ENCODE results near the gene THOC6. TPM values are rescaled to one million over a fixed set of nuclear protein-coding genes. Genes with fewer than 3 reads are reported as not detected.

The THOC6 gene
- total RNA-seq, 1 donor from 2014 or later, result 68.0 TPM

- no peak overlapping the region for H3K27ac Mint-ChIP-seq (ENCODE audit: unreplicated experiment)
- H3K9me3 Mint-ChIP-seq, result no peaks in the 10 kb centered on the region
- peak overlapping the region; percentile 51 for H3K4me3 Mint-ChIP-seq
These were observed 33.6 kb downstream of the THOC6 start for GRCh38 chr16:3057181-3058138.

DNA sequence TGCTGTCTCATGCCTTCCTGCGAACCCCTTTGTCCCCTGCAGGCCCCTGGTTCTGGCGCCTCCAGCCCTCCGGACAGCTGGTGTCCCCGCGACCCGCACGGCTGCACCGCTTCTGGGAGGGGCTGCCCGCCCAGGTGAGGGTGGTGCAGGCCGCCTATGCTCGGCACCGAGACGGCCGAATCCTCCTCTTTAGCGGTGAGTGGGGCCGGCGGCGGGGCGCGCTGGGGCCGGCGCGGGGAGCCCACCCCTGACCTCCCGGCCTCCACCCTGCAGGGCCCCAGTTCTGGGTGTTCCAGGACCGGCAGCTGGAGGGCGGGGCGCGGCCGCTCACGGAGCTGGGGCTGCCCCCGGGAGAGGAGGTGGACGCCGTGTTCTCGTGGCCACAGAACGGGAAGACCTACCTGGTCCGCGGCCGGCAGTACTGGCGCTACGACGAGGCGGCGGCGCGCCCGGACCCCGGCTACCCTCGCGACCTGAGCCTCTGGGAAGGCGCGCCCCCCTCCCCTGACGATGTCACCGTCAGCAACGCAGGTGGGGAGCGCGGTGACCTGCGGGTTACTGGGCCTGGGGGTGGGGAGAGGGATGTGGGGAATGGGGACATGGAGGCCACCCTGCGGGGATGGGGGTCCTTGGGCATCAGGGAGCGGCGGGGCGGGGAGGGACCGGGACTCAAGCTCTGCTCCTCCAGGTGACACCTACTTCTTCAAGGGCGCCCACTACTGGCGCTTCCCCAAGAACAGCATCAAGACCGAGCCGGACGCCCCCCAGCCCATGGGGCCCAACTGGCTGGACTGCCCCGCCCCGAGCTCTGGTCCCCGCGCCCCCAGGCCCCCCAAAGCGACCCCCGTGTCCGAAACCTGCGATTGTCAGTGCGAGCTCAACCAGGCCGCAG is 34.5 kb downstream of the THOC6 start:
- TF ChIP-seq, protein P1, sequence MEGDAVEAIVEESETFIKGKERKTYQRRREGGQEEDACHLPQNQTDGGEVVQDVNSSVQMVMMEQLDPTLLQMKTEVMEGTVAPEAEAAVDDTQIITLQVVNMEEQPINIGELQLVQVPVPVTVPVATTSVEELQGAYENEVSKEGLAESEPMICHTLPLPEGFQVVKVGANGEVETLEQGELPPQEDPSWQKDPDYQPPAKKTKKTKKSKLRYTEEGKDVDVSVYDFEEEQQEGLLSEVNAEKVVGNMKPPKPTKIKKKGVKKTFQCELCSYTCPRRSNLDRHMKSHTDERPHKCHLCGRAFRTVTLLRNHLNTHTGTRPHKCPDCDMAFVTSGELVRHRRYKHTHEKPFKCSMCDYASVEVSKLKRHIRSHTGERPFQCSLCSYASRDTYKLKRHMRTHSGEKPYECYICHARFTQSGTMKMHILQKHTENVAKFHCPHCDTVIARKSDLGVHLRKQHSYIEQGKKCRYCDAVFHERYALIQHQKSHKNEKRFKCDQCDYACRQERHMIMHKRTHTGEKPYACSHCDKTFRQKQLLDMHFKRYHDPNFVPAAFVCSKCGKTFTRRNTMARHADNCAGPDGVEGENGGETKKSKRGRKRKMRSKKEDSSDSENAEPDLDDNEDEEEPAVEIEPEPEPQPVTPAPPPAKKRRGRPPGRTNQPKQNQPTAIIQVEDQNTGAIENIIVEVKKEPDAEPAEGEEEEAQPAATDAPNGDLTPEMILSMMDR (conservative IDR thresholded peaks at IDR 0.05), result no peak
- Mint-ChIP-seq H3K27ac (ENCODE audit: unreplicated experiment) (no peak overlapping the region), H3K36me3 (ENCODE audit: low read depth) (no peaks in the 10 kb centered on the region), H3K9me3 (no peaks in the 10 kb centered on the region), H3K4me1 (peaks cover 7% of the 10 kb centered on the region), H3K27me3 (ENCODE audit: low read depth) (peaks cover 2% of the 10 kb centered on the region), H3K4me3 (peak overlapping the region; percentile 81)
- no peak for DNase-seq (ENCODE audit: low read depth, low spot score)

More at GRCh38 chr16:3057181-3058138, 33.6 kb downstream of the THOC6 start:
- Mint-ChIP-seq H3K4me1 (peaks cover 7% of the 10 kb centered on the region), H3K27me3 (ENCODE audit: low read depth) (peaks cover 2% of the 10 kb centered on the region), H3K36me3 (ENCODE audit: low read depth) (no peaks in the 10 kb centered on the region)
- TF ChIP-seq, protein P1 (conservative IDR thresholded peaks at IDR 0.05), result no peak
- DNase-seq (ENCODE audit: low read depth, low spot score), result no peak

DNA sequence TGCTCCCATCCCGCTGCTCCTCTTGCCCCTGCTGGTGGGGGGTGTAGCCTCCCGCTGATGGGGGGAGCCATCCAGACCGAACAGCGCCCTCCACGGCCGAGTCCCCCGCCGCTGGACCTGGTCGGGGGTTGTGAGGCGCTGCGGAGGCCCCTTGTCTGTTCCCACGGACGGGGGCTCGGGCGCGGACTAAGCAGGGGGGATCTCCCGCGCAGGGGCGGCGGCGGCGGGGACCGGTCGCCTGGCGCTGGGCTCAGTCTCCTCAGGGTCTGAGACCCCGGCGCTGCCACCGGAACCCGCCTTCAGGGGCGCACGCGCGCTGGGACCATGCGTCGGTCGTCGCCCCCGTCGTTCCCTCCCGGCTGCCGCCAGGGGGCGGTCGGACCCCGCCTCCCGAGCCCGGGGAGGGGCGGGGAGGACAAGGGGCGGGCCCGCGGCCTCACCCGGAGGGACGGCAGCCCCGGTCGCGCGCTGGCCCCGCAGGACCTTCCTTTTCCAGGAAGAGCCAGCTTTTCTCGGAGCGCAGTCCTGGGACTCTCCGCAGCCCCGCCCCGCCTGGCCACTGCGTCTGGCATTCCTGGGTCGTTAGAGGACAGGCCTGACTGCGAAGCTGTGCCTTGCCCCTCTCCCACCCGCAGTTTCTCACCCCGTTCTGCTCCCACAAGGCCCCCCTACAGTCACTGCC is 35.3 kb downstream of the THOC6 start:
- Mint-ChIP-seq H3K27me3 (ENCODE audit: low read depth) (peaks cover 2% of the 10 kb centered on the region), H3K27ac (ENCODE audit: unreplicated experiment) (peak overlapping the region; percentile 57), H3K36me3 (ENCODE audit: low read depth) (no peaks in the 10 kb centered on the region), H3K4me3 (peak overlapping the region; percentile 88), H3K9me3 (no peaks in the 10 kb centered on the region), H3K4me1 (peaks cover 7% of the 10 kb centered on the region)
- TF ChIP-seq, protein P1 (conservative IDR thresholded peaks at IDR 0.05), result peak; percentile 92
- DNase-seq (ENCODE audit: low read depth, low spot score), result peak; percentile 92

DNA sequence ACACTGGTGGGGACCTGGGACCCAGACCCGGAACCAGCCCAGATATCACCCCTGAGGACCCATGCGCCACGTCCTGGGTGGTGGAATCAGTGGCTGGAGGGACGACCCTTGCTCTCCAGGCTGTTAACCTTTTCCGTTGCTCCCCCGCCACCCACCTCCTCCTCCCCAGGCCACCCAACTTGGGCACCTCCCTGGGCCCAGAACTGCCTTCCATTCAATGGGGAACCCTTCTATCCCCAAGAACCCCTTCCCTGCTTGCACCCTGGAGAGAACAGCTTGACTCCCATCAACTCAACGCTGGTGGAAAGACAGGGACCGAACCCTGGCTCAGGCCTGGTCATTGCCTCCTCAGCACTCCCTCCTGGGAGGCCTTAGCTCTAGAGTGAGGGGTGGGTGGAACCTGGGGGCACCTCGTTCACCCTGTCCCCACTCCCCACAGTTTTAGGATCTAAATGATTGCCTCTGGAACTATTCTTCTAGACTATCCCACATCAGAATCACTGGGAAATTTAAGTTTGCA is 35.9 kb downstream of the THOC6 start:
- Mint-ChIP-seq H3K4me1 (peaks cover 7% of the 10 kb centered on the region), H3K27ac (ENCODE audit: unreplicated experiment) (peak overlapping the region; percentile 57), H3K36me3 (ENCODE audit: low read depth) (no peaks in the 10 kb centered on the region), H3K27me3 (ENCODE audit: low read depth) (peaks cover 2% of the 10 kb centered on the region), H3K4me3 (peak overlapping the region; percentile 88), H3K9me3 (no peaks in the 10 kb centered on the region)
- TF ChIP-seq, protein P1 (conservative IDR thresholded peaks at IDR 0.05), result no peak
- no peak for DNase-seq (ENCODE audit: low read depth, low spot score)
